ENCODE measurements around the gene PKN2.

The PKN2 gene

GRCh38 chr1:88683541-88684481, at the start of gene PKN2:
Gene PKN2, plus strand, starts transcription at chr1:88684273. Its CDS starts 308 bp downstream, at chr1:88684581.
- peak; percentile 96 for DNase-seq

GRCh38 chr1:88634538-88634937, 49.5 kb upstream of the PKN2 start:
- no peak for DNase-seq

GRCh38 chr1:88640060-88640459, 44.0 kb upstream of the PKN2 start:
- DNase-seq: no peak

GRCh38 chr1:88645886-88646285, 38.2 kb upstream of the PKN2 start:
- no peak for DNase-seq

- no peak for DNase-seq
Observed at GRCh38 chr1:88646476-88647248, 37.4 kb upstream of the PKN2 start.

- DNase-seq: no peak
Observed at GRCh38 chr1:88647249-88647645, 36.8 kb upstream of the PKN2 start.

- no peak for DNase-seq
Observed at GRCh38 chr1:88647749-88648415, 36.2 kb upstream of the PKN2 start.

- DNase-seq: no peak
Observed at GRCh38 chr1:88648706-88649105, 35.4 kb upstream of the PKN2 start.

GRCh38 chr1:88649932-88650331, 34.1 kb upstream of the PKN2 start:
- DNase-seq: no peak

- DNase-seq: no peak
Observed at GRCh38 chr1:88650676-88651418, 33.2 kb upstream of the PKN2 start.

- no peak for DNase-seq
Observed at GRCh38 chr1:88655140-88655539, 28.9 kb upstream of the PKN2 start.

- DNase-seq: no peak
Observed at GRCh38 chr1:88655685-88656299, 28.3 kb upstream of the PKN2 start.

GRCh38 chr1:88658419-88658818, 25.7 kb upstream of the PKN2 start:
- DNase-seq: no peak

GRCh38 chr1:88659552-88659951, 24.5 kb upstream of the PKN2 start:
- DNase-seq: no peak

GRCh38 chr1:88661188-88661587, 22.9 kb upstream of the PKN2 start:
- DNase-seq: no peak

- DNase-seq: no peak
Observed at GRCh38 chr1:88661951-88662699, 21.9 kb upstream of the PKN2 start.

- DNase-seq: no peak
Observed at GRCh38 chr1:88662723-88663122, 21.4 kb upstream of the PKN2 start.

- no peak for DNase-seq
Observed at GRCh38 chr1:88668405-88668804, 15.7 kb upstream of the PKN2 start.

GRCh38 chr1:88670462-88670861, 13.6 kb upstream of the PKN2 start:
- no peak for DNase-seq

GRCh38 chr1:88673446-88673845, 10.6 kb upstream of the PKN2 start:
- DNase-seq: no peak

GRCh38 chr1:88678405-88678804, 5.7 kb upstream of the PKN2 start:
- no peak for DNase-seq

All from KG1 (cell line).